Stomach (tissue), 9 donors: ENCODE results near the gene SWAP70. TPM values are rescaled to one million over a fixed set of nuclear protein-coding genes. Genes with fewer than 3 reads are reported as not detected.
A peak's percentile ranks its signal among the peaks of the same experiment; 100 is the strongest.

ENCODE experiments used
- DNase-seq, 2 donors: peaks; one replicate each; pipeline versions ENCODE4 v3.0.0 to v3.0.0-alpha.2; 2013 to 2019
- H3K27ac ChIP-seq, 5 donors: fragments of 200-600 bp in 4 of 5; sonication (generic) in 4 of 5; one replicate each; pipeline ENCODE4 v1.5.1; 2013 to 2019; ENCODE audit warnings: mild to moderate bottlenecking in 1 of 5, moderate library complexity in 1 of 5
- H3K27me3 ChIP-seq, 3 donors: fragments of 200-600 bp; sonication (generic); one replicate each; pipeline ENCODE4 v1.5.1; 2017 to 2019; ENCODE audit warnings: mixed run types in 1 of 3
- H3K36me3 ChIP-seq, 4 donors: fragments of 200-600 bp; sonication (generic); 1 replicate in 3 of 4; 2 replicates in 1 of 4; pipeline ENCODE4 v1.5.1; 2016 to 2019
- H3K4me1 ChIP-seq, 4 donors: fragments of 200-600 bp; sonication (generic); one replicate each; pipeline ENCODE4 v1.5.1; 2016 to 2019
- H3K4me3 ChIP-seq, 4 donors: fragments of 200-600 bp; sonication (generic) in 3 of 4; one replicate each; pipeline ENCODE4 v1.5.1; 2016 to 2019; ENCODE audit warnings: mild to moderate bottlenecking in 1 of 4
- H3K9me3 ChIP-seq, 4 donors: fragments of 200-600 bp; sonication (generic); one replicate each; pipeline ENCODE4 v1.5.1; 2016 to 2019
- CTCF ChIP-seq, 7 experiments: fragments of 450-650 bp in 4 of 7; fragments of 200-600 bp in 3 of 7; sonication (generic) in 3 of 7; IDR thresholded peaks; one replicate each; pipeline ENCODE4 v1.5.1; 2016 to 2019; ENCODE audit warnings: antibody characterized with exemption in 7 of 7, control low read depth in 2 of 7, mild to moderate bottlenecking in 1 of 7
- EP300 ChIP-seq: sonication (generic); formaldehyde crosslinking; IDR thresholded peaks from one replicate; pipeline ENCODE4 v1.6.1; 2017; ENCODE audit warnings: antibody characterized with exemption
- POLR2A ChIP-seq, 4 donors: fragments of 450-650 bp; IDR thresholded peaks; one replicate each; pipeline ENCODE4 v1.6.1; 2016; ENCODE audit warnings: antibody characterized with exemption in 4 of 4, control low read depth in 2 of 4, mild to moderate bottlenecking in 1 of 4, moderate library complexity in 1 of 4
- POLR2AphosphoS5 ChIP-seq, 3 donors: sonication (generic); formaldehyde crosslinking; IDR thresholded peaks; one replicate each; pipeline ENCODE4 v1.6.1; 2016; ENCODE audit warnings: antibody characterized with exemption in 3 of 3
- WGBS, 5 donors: extraction: QIAGEN DNeasy Blood & Tissue Kit in 3 of 5; methylation state at CpG; one replicate each; pipeline versions ENCODE4 v1.1.5 to v1.1.7; 2013 to 2018; 5-methylcytosine and 5-hydroxymethylcytosine counted together
- intact Hi-C: fragments of 100-400 bp; cut with DNase I; formaldehyde crosslinking; loops from one replicate; pipeline ENCODE4 v1.15.1; 2023; ENCODE audit warnings: low total_unique reads
- polyA plus RNA-seq, 3 donors: library from polyadenylated mRNA; stranded (reverse); fragments of 200-250 nt; gene quantifications; one replicate each; pipeline ENCODE4 v1.2.3, GENCODE V29; 2013
- total RNA-seq, 5 donors: library from RNA; depleted of rRNA; stranded (reverse); fragments of >200 nt; gene quantifications; one replicate each; pipeline versions ENCODE4 v1.1.0 to v1.2.3, GENCODE V29; 2014 to 2016
- donor health status: healthy with polysubstance abuse.
- donor health status: Bipolar disorder and iron deficiency.
- donor health status: healthy.

The SWAP70 gene
- total and polyA plus RNA-seq, 8 donors: 5.1 to 39.5 (median 18.3) TPM

- TF ChIP-seq POLR2AphosphoS5 (IDR thresholded peaks at IDR 0.05) (peak in 1 of 3 donors; percentile 7), POLR2A (IDR thresholded peaks at IDR 0.05) (no peak), CTCF (IDR thresholded peaks at IDR 0.05) (no peak)
- DNase-seq: no peak
- peaks cover 3 to 13% (median 10%) of the 10 kb centered on the region in 4 donors for H3K36me3 ChIP-seq
- 33 to 50% (median 40%) methylated on average over 6 of the region's 6 CpGs for WGBS, 5 donors
- no peak overlapping the region for H3K4me3 ChIP-seq
- H3K4me1 ChIP-seq: peaks cover 0 to 35% (median 12%) of the 10 kb centered on the region in 4 donors
- H3K27ac ChIP-seq: peak overlapping the region in 4 of 5 donors; percentile 8 to 61 (median 32)
- H3K27me3 ChIP-seq: no peaks in the 10 kb centered on the region
- H3K9me3 ChIP-seq: no peaks in the 10 kb centered on the region
- intact Hi-C loops: no loop called here
These were observed 110.9 kb downstream of the SWAP70 start for GRCh38 chr11:9774591-9775397.

- H3K4me3 ChIP-seq: no peak overlapping the region
- H3K4me1 ChIP-seq: peaks cover 0 to 35% (median 12%) of the 10 kb centered on the region in 4 donors
- H3K27me3 ChIP-seq: no peaks in the 10 kb centered on the region
- WGBS, 5 donors: 11 to 59% (median 36%) methylated on average over 2 of the region's 2 CpGs
- intact Hi-C loops: no loop called here
- peak in 1 of 2 donors; percentile 27 for DNase-seq
- H3K9me3 ChIP-seq: no peaks in the 10 kb centered on the region
- peak overlapping the region in 4 of 5 donors; percentile 8 to 61 (median 32) for H3K27ac ChIP-seq
- TF ChIP-seq CTCF (IDR thresholded peaks at IDR 0.05) (no peak), POLR2A (IDR thresholded peaks at IDR 0.05) (no peak), EP300 (no peak), POLR2AphosphoS5 (IDR thresholded peaks at IDR 0.05) (no peak)
- H3K36me3 ChIP-seq: peaks cover 9 to 19% (median 16%) of the 10 kb centered on the region in 4 donors
These were observed 111.5 kb downstream of the SWAP70 start for GRCh38 chr11:9775398-9775779.

- Histone ChIP-seq H3K4me1 (peaks cover 0 to 30% (median 12%) of the 10 kb centered on the region in 4 donors), H3K27me3 (no peaks in the 10 kb centered on the region), H3K27ac (no peak overlapping the region), H3K36me3 (peaks cover 15 to 27% (median 24%) of the 10 kb centered on the region in 4 donors), H3K9me3 (no peaks in the 10 kb centered on the region), H3K4me3 (no peak overlapping the region)
- WGBS, 5 donors: 92 to 98% (median 96%) methylated on average over 1 of the region's 1 CpG
- no peak for TF ChIP-seq EP300
- no peak for TF ChIP-seq POLR2A (IDR thresholded peaks at IDR 0.05)
- TF ChIP-seq CTCF (IDR thresholded peaks at IDR 0.05): no peak
- intact Hi-C loops: no loop called here
- DNase-seq: no peak
These were observed 112.3 kb downstream of the SWAP70 start for GRCh38 chr11:9776203-9776602.

- no peak overlapping the region for H3K27ac ChIP-seq
- intact Hi-C loops: no loop called here
- 68 to 72% (median 70%) methylated on average over 2 of the region's 2 CpGs for WGBS, 5 donors
These were observed 113.2 kb downstream of the SWAP70 start for GRCh38 chr11:9777066-9777465.

More at GRCh38 chr11:9777066-9777465, 113.2 kb downstream of the SWAP70 start:
- no peak overlapping the region for H3K4me3 ChIP-seq
- H3K27me3 ChIP-seq: no peaks in the 10 kb centered on the region
- DNase-seq: no peak
- H3K9me3 ChIP-seq: no peaks in the 10 kb centered on the region
- H3K4me1 ChIP-seq: peaks cover 0 to 22% (median 7%) of the 10 kb centered on the region in 4 donors
- H3K36me3 ChIP-seq: peaks cover 15 to 36% (median 32%) of the 10 kb centered on the region in 4 donors
- TF ChIP-seq POLR2A (IDR thresholded peaks at IDR 0.05) (no peak), POLR2AphosphoS5 (IDR thresholded peaks at IDR 0.05) (no peak), CTCF (IDR thresholded peaks at IDR 0.05) (no peak)
